ENCODE results near the gene ALDH18A1.
A peak's percentile ranks its signal among the peaks of the same experiment; 100 is the strongest.
"Not testable (repeated sequence)": the region's sequence is repeated elsewhere in the genome, so short reads cannot be mapped to it uniquely, and the experiment has no call there.

The ALDH18A1 gene

DNA sequence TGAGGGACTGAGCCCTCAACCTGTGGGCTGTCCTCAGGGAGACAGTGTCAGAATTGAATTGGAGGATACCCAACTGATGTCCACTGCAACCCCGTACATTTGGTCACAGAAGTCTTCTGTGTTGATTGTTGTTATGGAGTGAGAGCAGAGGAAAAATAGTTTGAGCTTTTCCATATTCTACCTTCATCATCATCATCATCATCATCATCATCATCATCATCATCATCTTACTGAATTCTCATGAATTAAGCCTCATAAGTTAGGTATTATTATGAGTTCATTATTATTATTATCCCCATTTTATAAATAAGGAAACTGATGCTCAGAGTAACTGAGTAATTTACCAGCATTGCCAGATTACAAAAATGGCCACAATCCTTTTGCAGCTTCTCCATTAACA lies 8.4 kb downstream of the ALDH18A1 start:
- DNase-seq = no peak

GRCh38 chr10:95646160-95646559 lies 10.4 kb downstream of the ALDH18A1 start:
- DNase-seq = no peak

GRCh38 chr10:95644901-95645300 lies 11.6 kb downstream of the ALDH18A1 start:
- DNase-seq = no peak

- DNase-seq = no peak
Observed at GRCh38 chr10:95640891-95641315, 15.6 kb downstream of the ALDH18A1 start.

DNA sequence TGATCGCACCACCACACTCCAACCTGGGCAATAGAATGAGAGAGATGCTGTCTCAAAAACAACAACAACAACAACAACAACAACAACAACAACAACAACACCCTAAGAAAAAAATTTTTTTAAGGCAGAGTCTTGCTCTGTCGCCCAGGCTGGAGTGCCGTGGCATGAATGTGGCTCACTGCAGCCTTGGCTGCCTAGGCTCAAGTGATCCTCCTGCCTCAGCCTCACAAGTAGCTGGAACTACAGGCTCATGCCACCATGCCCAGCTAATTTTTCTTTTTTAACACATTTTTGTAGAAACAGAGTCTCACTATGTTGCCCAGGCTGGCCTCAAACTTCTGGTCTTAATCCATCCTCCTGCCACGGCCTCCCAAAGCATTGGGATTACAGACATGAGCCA lies 18.6 kb downstream of the ALDH18A1 start:
- DNase-seq = no peak

DNA sequence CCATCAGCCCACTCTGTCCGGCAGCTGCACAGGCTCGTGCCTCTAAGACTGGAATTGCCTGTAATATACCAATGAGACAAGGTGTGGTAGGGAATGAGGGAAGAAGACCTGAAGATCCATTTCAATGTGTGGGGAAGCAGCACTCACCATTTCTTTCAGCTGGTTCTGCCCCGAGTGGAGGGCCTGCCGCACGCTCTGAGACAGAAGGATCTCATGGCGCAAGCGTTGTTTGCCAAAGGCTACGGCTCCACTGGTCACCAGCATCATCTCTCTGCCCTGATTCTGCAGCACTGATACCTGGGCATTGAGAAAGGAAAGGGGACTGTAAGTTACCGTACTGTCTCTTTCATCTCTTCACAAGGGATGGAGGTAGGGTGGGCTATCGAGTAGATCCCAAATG lies 19.4 kb downstream of the ALDH18A1 start:
- DNase-seq = no peak

DNA sequence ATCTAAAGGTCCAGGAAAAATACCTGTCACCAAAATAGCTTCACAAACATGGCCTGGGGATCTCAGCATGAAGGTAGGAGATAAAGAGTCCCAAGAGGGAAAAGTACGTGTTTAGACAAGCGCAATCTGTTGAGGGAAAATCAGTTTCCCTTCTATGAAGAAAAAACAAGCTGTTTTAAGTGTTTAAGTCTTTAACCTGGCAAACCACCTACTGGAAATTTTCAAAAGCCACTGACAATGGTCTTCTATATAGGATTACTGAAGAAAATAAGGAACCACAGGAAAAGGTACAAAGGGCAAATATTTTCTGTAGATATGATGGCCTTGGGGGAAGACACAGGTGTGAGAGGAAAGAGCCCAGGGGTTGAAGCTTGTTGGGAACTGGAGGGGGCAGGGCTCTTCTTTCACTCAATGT lies 21.2 kb downstream of the ALDH18A1 start:
- DNase-seq = no peak

GRCh38 chr10:95628786-95629185 lies 27.7 kb downstream of the ALDH18A1 start:
- no peak for DNase-seq

DNA sequence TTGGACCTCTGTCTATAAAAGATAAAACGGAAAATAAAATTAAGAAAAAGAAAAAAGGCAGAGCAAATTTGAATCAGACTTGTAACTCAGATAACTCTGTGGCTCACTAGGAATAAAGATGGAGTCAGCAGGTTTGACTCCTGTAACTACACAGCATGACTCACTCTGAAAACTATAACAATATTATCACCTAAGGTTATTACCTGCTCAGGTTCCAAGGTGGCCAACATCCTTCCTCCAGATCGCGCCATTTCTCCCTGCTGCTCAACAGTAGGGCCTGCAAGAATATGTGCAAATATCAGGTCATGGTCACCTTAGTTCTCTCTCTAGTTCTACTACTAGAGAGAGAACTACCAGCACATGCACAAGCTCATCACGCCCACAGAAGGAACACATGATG lies 30.0 kb downstream of the ALDH18A1 start:
- DNase-seq = no peak

DNA sequence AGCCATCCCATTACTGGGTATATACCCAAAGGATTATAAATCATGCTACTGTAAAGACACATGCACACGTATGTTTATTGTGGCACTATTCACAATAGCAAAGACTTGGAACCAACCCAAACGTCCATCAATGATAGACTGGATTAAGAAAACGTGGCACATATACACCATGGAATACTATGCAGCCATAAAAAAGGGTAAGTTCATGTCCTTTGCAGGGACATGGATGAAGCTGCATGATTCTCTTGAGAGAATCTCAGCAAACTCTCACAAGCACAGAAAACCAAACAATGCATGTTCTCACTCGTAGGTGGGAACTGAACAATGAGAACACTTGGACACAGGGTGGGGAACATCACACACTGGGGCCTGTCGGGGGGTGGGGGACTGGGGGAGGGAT lies 36.1 kb downstream of the ALDH18A1 start:
- DNase-seq = not testable (repeated sequence)

DNA sequence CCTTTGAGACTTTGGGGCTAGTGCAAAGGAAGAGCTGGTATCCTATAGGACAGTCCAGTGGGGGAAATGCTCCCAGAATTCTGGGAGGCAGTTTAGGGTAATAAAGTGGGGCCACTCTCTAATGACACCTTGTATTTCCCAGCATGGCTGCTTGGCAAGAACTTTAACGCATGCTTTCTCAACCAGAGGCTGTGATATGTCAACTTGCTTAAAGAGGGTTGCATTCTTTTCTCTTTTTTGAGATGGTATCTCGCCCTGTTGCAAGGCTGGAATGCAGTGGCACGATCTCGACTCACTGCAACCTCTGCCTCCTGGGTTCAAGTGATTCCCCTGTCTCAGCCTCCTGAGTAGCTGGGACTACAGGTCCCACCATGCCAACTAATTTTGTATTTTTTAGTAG lies 38.4 kb downstream of the ALDH18A1 start:
- no peak for DNase-seq

GRCh38 chr10:95616446-95616845 lies 40.1 kb downstream of the ALDH18A1 start:
- DNase-seq = no peak

GRCh38 chr10:95613330-95613729 lies 43.2 kb downstream of the ALDH18A1 start:
- DNase-seq = no peak

DNA sequence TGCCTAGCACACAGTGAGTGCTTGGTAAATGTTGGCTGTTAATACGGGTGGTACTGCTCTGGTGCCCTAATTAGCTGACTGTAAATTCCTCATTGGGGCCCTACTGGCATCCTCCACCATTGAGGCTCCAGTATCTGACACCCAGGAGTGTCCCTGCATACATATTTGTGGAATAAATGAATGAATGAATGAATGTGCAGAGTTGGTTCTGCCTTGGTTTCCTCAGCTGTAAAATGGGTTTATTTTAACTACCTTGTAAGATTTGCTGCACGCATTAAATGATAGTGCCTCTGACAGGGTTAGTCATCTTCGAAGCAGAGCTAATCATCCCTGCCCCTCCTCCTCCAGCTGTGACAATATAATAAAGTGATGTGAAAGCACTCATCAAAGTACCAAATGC lies 45.8 kb downstream of the ALDH18A1 start:
- no peak for DNase-seq

DNA sequence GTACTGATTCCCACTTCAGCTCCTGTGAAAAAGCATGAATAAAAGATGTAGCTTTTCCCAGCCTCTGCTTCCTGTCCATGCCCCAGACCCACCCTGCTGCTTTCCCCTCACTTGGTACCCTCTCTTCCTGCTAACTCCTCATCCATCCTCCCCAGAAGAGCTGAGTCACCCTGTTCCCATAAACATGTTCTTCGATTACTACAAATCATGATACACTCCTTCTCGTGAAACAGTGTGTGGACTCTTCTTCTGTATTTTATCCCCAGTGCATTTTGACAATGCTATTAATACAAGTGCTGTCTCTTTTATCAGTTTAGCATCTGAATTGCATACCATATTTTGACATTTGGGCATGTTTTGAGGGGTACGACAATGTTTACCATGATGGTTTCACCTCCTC lies 49.6 kb downstream of the ALDH18A1 start:
- DNase-seq = no peak

DNA sequence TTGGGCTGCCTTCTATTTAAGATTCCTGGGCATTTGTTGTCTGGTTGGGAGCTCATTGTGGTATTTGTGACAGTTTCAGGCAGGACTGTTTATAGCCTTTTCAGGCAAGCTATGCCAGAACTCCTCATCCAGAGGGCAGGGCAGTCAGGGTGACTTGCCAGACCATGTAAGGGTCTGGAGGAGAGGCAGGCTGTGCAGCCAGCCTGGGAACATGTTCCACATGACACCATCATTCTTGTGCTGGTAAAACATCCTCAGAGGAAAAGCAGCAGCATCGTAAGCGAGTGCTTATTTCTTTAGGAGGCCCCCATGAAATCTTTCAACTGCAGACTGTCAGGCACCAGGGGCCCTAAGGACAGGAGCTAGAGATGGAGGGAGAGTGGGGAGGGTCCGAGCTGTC lies 51.3 kb downstream of the ALDH18A1 start:
- no peak for DNase-seq

DNA sequence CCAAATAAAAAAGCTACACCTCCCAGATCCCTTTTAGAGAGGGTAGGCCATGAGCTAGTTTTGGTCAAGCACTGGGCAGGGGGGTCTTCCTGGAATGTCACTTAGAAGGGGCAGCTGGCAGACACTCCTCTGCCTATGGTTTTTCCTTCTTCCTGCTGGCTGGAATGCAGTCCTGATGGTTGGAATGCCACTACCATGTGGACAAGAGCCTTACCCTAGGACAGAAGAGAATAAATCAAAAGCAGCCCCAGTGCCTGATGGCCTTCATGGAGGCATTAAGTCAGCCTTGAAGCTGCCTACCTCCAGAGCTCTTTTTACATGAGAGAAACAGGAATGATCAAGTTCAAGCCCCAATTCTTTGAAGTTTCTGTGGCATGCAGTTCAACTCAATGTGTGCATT lies 51.9 kb downstream of the ALDH18A1 start:
- no peak for DNase-seq

DNA sequence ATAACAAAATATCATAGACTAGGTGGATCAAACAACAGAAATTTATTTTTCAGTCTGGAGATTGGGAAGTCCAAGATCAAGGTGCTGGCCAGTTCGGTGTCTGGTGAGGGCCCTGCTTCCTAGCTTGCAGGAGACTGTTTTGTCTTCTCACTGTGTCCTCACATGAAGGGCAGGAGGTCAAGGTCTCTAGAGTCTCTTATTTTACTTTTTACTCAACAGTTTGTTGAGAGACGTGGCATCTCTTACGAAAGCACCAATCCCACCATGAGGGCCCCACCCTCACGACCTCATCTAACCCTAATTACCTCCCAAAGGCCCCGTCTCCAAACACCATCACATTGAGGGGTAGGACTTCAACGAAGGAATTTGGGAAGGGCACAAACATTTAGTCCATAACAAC lies 54.1 kb downstream of the ALDH18A1 start:
- DNase-seq = no peak

DNA sequence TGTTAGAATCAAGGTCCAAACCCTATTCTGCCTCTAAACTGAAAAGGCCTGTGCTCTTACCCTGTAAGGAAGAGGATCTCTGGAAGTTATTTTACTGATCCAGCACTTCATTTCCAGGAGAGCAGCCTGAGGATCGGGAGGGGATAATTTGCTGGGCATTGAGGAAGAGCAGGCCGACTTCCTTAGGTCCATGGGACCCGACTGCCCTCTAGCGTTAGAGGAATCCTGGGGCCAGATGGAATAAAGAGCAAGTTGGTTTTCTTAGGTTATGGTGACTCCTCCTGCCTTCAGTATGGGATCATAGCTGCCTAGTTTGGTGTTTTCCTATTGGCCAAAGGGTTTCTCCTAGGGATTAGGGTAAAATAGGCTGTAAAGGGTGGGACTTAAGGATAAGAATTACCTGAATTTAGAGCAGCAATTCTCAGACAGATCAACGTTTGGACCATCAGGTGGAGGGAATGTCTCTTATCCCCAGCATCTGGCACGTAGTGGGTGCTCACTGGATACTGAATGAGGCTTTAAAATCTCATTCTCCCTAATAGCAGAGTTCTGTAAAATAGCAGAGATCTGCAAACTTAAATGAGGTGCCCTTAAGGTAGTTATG lies 55.3 kb downstream of the ALDH18A1 start:
- peak; percentile 97 for DNase-seq

DNA sequence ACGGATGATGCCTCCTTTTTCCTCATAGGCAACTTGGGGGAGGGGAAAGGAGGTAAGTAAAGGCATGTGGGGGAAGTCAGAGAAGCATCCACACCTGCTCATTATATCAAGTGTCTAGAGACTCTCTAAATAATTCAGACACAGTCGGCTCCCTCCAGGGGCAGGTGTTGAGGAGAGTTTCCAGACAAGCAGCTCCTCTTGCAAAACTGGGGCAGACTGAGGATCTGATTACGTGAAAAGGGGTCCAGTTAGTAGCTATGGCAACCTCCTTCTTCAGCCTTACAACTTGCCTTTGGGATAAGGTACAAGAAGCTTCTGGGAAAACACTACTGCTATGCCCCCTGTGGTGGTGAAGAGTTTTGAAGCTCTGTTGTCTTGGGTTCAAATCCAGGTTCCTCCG lies 56.4 kb downstream of the ALDH18A1 start:
- DNase-seq = no peak

GRCh38 chr10:95597788-95598187 lies 58.7 kb downstream of the ALDH18A1 start:
- DNase-seq = no peak

GRCh38 chr10:95588025-95588424 lies 68.5 kb downstream of the ALDH18A1 start:
- no peak for DNase-seq

DNA sequence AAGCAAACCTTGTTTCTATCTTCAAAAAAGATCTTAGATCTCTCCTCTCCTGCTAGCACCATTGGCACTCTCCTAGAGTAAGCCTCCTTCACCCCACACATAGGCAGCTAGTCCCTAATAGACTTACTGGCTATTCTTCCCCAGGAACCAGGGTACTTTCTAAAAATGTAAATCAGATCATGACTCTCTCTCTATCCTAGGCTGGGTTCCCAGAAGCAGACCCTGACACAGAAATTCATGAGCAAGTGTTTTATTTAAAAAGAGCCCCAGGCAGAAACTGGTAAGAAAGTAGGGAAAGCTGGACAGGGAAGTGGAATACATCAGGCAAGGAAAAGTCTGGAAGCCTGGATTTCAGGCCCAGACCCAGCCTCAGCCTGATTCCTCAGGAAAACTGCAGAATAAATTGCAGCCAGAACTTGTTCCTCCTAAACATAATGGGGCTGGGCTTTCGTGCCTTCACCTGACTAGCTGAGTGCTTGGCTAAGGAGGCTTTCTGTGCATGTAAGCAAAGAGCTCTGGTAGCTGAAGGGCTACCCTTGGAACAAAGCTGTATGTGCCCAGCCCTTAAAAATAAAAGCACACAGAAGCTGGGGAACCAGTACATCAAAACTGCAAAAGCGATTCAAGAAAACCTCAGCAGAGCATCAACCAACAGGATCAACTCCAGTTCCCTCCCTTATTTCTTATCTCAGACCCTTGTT lies 76.5 kb downstream of the ALDH18A1 start:
- DNase-seq = no peak

DNA sequence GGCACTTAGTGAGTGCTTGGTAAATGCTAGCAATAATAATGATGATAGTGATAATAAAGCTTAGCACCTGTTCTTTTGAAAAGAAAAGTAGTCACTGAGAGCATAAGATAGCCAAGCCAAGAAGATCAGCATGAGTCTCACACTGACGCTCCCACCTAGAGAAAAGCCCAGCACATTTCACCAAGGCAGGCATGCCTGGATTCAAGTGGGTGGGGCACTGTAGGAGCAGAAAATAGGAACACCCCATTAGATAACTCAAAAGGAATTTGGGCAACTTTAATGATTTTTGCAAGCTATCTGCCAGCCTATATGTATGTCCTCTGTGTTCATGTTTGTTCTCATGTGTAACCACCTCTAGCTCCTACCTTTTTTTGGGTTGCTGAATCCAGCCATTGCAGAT lies 77.2 kb downstream of the ALDH18A1 start:
- DNase-seq = no peak

GRCh38 chr10:95578619-95579018 lies 77.9 kb downstream of the ALDH18A1 start:
- DNase-seq = no peak
